Left hindlimb (tissue), 1 donor: ENCODE data around the gene ATG101.
"Not testable (repeated sequence)": the region's sequence is repeated elsewhere in the genome, so short reads cannot be mapped to it uniquely, and the experiment has no call there.

Experiments used
- DNase-seq: peaks from one replicate; pipeline ENCODE4 v3.0.0-alpha.2; 2018

ATG101 gene

GRCh38 chr12:52116222-52117125 lies 46.7 kb downstream of the ATG101 start:
- not testable (repeated sequence) for DNase-seq

- not testable (repeated sequence) for DNase-seq
Measured at GRCh38 chr12:52117806-52118475, 48.2 kb downstream of the ATG101 start.

GRCh38 chr12:52119398-52120254 lies 49.8 kb downstream of the ATG101 start:
- no peak for DNase-seq

- DNase-seq, result no peak
Measured at GRCh38 chr12:52120951-52121823, 51.4 kb downstream of the ATG101 start.

- DNase-seq, result peak; percentile 60
Measured at GRCh38 chr12:52121824-52122539, 52.2 kb downstream of the ATG101 start.

- DNase-seq, result no peak
Measured at GRCh38 chr12:52122540-52122871, 52.7 kb downstream of the ATG101 start.

- no peak for DNase-seq
Measured at GRCh38 chr12:52122904-52123303, 53.1 kb downstream of the ATG101 start.

- DNase-seq, result no peak
Measured at GRCh38 chr12:52123487-52124186, 53.9 kb downstream of the ATG101 start.

GRCh38 chr12:52125476-52125900 lies 55.7 kb downstream of the ATG101 start:
- no peak for DNase-seq

- DNase-seq, result peak; percentile 17
Measured at GRCh38 chr12:52126050-52126604, 56.3 kb downstream of the ATG101 start.
